HG03457 (cell line): ENCODE data around the gene KRT81.
A peak's percentile ranks its signal among the peaks of the same experiment; 100 is the strongest.
"Not testable (repeated sequence)": the region's sequence is repeated elsewhere in the genome, so short reads cannot be mapped to it uniquely, and the experiment has no call there.

Source experiments
- ATAC-seq: cut with Tn5 transposase; IDR thresholded peaks from one replicate; pipeline ENCODE4 v1.9.1; 2021; ENCODE audit warnings: moderate number of reproducible peaks; ENCODE audit not compliant: unreplicated experiment

KRT81 gene

DNA sequence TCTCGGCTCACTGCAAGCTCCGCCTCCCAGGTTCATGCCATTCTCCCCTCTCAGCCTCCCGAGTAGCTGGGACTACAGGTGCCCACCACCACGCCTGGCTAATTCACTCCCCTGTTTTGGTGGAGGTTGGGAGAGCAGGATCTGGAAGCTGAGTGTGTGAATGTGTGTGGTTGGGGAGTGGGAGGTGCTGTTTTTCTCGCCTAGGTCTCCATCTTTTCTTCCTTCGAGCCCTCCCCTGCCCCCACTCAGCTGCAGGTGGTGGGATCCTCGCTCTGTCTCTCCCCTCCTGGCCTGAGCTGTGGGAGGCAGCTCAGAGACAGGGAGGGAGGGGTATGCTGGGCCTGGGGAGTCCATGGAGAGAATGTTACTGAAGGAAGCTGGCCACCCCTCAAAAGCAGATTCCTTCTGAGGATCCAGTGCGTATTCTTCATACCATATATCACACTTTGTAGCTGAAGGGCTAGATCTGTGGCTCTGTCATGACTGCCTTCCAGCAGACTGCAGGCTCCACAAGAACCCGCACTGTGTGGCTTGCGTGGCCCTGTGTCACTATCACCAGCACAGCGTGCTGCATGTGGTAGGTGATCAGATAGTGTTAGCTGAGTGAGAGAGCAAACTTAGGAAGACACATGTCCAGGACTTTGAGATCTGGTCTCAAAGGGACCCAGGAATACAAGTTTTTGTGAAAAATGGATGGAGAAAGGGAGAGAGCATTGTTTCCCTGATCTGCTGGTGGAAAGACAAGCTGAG lies 27.1 kb upstream of the KRT81 start:
- no peak for ATAC-seq

DNA sequence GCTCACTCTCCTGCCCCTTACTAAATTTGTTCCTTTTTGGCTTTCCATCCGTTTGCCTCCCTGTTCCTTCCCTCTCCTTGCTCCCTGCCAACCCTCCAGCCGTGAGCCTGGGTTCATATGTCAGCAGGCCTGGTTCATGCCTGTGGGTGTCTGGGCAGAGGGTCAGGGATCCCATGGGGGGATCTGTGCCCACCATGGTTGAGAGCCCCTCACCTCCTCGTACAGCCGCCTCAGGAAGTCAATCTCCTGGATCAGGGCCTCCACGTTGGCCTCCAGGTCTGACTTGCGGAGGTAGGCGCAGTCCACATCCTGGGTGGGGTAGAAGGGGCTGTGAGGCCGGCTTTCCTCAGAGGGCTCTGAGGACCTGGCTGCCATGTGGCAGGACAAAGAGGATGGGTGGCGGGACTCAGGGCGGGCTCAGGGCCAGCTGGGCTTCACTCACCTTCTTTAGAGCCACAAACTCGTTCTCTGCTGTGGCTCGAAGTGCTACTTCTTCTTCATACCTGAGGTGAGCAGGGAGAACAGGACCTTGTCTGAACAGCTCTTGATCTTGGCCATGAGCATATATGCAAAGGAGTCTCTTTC lies 26.2 kb upstream of the KRT81 start:
- ATAC-seq: no peak

DNA sequence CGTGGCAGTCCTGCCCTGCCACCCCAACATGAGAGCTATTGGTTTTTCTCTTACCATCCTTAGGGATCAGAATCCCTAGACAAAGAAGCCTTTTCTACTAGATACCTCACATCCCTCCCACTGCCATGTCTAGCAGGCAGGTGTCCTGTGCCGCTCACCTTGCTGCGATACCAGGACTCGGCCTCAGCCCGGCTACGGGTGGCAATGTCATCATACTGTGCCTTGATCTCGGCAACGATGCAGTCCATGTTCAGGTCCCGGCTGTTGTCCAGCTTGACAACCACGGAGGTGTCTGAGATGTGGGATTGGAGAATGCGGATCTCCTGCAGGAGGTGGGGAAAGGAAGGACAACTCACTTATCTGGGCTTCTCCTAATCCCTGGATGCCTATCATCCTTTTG lies 25.4 kb upstream of the KRT81 start:
- no peak for ATAC-seq

DNA sequence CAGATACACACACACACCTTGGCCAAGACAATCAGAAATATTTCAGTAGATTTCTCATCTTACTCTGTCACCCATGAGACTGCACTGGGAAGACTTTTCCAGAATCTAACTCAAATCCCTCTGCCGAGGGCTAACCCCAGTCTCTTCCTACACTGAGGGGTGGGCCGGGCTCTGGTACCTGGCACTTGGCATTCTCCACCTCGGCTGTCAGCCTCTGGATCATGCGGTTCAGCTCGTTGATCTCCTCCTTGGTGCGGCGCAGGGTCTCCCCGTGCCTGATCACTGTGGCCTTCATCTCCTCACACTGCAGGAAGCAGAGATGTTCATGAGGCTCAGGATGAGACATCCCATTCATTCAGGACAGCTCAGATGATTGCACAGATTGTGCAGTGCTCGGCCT lies 25.0 kb upstream of the KRT81 start:
- no peak for ATAC-seq

DNA sequence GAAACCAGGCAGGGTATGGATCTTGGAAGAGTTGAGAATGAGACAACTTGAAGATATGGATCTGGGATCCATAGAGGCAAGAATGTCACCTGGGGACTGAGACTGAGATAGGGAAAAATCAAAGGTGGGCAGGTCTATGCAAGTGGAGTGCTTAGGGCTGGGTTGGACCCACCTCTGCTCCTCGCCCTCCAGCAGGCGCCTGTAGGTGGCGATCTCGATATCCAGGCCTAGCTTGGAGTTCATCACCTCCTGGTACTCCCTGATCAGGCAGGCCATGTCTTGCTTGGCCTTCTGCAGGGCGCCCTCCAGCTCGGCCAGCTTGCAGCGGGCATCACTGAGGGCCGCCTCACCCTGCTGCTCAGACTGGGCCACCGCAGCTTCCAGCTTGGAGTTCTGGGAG lies 24.4 kb upstream of the KRT81 start:
- ATAC-seq: not testable (repeated sequence)

DNA sequence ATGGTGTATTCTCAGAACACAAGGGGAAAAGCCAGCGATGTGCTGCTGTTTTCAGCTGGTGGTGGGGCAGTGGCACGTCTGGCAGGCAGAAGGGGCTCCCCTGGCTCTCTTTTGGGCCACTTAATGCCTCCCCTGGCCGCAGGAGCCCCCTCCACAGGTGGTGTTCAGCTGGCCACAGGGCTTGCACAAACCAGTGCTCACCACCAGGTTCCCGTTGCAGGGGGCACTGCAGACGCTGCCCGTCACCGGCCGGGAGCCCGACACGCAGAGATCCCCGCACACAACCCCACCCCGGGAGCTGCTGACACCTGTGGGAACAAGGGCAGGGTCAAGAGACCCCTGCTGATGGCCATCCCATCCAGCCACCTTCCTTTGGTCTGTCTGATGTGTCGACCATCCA lies 23.2 kb upstream of the KRT81 start:
- no peak for ATAC-seq

DNA sequence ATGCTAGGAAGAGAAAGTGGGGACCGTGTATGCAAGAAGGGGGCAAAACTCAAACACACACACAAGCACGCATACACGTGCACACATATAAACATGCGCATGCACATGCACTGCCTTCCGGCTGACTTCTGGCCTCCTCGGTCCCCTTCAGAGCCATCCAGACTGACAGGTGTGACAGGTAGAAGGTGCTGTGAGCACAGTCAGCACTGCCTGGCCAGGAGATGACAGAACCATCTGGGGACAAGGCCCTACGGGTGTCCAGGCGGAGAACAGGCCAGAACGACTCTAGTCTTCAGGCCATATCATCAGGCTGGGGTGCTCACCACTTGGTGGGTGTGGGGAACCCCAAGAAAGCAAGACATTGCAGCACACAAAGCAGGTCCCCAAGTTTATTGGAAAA lies 22.6 kb upstream of the KRT81 start:
- no peak for ATAC-seq

DNA sequence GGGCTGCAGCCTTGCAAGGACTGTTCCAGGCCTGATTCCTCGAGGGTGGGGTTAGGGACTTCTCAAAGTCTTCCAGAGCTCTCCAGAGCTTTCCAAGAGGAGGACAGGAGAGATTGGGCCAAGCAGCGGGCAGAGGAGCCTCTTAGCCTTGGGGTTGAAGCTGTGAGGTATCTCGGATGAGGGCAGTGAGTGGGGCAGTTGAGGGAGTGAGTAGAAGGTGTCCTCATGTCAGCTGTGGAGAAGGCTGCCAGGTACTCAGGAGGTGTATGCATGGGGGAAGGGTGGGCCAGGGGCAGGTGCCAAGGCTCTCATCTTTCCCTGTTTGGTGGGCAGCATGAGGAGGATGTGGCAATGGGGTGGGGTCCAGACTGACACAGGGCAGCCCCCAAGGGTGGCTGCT lies 22.1 kb upstream of the KRT81 start:
- no peak for ATAC-seq

DNA sequence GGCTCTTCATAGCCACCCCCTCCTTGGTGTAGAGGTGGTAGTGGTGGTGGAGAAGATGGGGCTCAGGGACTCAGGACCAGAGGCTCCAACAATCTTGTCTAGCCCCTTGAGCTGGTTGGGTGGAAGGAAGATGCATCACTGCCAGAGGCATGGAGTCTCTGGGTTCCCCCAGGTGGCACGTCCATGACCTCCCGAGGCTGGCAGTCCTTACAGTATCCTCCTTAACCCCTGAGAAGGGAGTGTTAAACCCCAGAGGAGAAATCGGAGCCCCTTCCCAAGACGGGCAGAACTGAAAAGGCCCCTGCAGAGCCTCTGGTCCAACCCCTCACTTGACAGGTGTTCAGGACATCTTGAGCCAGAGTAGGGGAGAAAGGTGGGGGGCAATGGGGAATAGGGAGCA lies 20.8 kb upstream of the KRT81 start:
- no peak for ATAC-seq

DNA sequence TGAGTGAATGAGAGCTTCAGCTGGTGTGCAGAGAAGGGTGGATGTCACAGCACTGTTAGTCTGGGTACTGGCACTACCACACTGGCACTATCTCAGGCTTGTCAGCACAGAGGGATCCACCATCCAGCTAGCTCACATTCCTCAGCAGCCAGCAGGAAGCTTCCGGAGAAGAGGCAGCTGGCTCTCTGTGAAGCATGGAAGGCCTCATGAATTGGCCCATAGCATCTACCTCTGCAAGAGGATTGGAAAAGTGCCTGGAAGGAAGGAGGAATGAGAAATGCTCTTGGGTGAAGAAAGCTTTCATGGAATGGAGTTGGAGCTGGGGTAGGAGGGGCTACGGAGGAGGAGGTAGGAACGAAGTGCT lies 19.9 kb upstream of the KRT81 start:
- ATAC-seq: no peak

DNA sequence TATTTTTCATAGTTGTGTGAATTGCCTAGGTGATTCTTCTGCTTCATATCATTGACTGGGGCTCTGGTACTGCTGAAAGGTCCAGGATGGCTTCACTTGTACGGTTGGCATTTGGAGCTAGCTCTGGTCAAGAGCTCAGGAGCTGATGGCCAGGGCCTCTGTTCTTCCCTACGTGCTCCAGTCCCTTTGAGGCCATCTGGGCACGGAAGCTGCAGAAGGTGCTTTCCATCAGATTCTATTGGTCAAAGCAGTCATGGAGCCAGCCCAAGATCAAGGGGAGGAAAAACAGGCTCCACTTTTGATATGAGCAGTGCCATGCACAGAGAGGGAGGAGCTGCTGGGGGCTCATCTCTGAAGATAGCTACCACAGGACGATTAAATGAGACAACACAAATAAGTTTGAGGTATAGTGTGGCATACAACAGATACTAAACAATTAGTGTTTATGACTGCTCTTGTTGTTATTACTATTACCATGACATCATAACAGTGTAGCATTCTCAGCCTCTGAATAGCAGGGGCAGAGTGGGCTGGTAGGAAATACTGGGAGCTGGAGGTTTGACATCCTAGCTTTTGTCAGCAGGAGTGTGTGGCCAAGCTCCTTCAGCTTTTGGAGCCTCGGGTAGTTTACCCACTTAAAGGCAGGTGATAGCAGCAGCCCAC lies 19.4 kb upstream of the KRT81 start:
- no peak for ATAC-seq

DNA sequence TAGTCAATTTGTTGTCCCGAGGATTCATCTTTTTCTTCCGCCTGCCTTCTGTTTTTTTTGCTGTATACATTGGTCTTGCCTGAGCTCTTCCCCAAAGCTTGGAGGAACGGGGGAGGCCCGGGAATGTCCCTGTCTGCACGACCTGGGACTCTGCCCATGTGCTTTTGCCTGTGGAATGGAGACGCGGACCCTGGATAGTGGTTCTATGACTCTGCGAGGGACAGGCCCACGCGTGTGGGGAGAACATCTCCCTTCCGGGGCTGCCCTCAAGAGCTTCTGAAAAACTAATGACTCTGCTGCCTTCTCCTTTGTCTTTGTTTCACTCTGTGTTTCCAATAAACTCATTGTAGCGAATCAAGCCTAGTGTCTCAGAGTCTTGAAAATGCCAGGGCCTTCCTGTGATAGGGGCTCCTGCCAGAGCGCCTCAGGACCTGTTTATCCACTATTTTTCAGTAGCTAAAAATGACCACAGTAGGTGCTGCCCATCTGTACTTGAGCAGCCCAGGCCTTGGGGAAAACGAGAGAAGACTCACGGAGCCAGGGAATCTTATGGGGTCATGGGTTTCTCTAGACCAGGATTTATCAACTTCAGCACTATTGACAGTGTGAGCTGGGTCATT lies 17.6 kb upstream of the KRT81 start:
- ATAC-seq: no peak

DNA sequence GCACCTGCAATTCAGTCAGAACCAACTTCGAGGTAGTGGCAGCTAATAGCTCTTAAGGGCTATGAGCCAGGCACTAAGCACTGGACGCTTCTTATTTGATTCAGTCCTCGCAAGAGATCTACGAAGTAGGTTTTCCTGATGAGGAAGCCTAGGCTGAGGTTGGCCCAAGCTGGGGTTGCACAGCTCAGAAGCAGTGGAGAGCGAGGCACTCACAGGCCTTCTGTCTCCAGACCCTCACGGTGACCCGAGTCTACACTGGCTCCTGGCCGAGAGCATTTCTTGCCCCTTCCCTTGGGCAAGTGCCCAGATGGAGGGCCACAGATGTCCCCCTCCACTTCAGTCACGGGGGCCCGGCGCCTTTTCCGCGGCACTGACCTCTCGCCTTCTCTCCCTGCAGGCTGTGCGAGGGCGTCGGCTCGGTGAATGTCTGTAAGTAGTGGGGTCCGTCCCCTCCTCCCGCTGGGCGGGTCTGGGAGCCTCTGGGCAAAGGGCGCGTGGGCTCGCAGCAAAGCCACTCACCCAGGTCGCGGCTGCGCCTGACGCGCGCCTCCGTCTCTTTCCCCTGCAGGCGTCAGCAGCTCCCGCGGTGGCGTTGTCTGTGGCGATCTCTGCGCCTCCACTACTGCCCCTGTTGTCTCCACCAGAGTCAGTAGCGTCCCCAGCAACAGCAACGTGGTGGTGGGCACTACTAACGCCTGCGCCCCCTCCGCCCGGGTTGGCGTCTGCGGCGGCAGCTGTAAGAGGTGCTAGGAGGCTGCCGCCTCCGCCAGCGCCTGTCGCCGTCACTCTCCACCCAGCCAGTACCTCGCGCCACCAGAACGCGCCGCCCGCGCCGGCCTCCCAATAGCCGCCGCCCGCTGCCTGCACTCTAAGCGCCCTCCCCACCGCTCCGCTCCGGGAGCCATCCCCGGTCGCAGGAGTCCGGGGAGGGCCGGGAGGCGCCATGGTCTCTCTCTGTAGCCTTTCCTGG lies 16.8 kb upstream of the KRT81 start:
- ATAC-seq: no peak

DNA sequence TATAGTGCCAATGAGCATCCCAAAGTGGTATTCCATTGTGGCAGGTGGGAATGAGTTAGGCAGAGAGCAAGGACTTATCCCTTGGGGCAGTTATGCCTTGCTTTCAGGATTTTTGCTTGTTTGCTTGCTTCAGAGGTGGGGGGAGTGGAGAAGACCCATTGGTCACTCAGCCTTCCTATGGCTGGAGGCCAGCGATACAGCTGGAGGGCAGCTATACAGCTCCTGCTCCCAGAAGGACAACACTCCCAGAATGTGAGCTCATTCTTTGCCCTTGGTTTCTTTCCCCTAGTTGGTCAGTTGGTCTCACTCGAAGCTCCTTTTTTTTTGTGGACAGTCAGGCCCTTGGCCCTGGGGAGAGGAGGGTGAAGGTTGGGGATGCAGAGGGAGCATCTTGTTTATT lies 15.4 kb upstream of the KRT81 start:
- no peak for ATAC-seq

DNA sequence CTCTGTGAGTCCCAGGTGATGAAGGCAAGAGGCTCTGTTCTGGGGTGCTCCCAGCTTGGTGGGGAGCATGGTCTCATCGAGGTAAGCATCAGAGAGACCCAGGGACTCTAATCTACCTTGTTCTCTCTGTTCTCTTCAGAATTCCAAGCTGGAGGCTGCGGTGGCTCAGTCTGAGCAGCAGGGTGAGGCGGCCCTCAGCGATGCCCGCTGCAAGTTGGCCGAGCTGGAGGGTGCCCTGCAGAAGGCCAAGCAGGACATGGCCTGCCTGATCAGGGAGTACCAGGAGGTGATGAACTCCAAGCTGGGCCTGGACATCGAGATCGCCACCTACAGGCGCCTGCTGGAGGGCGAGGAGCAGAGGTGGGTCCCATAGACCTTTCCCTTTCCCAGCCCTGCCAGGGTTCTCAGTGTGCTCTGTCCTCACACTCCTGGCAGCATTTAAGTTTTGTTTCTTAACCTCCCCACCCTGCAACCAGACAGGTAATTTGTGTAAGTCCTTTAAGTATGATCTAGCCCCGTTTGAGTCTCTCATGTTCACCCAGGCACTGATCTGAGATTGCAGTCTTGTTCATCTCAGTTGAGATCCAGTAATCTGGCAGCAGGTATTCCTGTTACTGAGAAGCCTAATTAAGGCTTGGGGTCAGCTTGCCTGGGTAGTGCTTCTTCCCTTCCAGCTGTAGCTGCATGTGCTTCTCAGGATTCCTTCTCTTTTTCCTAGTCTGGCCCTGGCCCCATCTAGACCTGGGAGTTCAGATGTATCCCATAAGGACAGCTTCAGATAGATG lies 14.8 kb upstream of the KRT81 start:
- ATAC-seq: no peak

DNA sequence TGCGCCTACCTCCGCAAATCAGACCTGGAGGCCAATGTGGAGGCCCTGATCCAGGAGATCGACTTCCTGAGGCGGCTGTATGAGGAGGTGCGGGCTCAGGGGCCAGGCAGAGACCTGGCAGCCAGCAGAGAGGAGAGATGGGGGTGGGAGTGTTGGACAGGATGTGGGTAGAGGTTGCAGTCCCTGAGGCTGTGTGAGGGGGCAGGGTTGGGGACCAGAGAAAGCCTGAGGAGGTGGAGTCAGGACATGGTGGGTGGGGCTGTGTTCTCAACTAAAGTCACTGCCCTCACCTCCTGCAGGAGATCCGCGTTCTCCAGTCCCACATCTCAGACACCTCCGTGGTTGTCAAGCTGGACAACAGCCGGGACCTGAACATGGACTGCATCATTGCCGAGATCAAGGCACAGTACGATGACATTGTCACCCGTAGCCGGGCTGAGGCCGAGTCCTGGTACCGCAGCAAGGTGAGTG lies 13.6 kb upstream of the KRT81 start:
- ATAC-seq: peak; percentile 75

DNA sequence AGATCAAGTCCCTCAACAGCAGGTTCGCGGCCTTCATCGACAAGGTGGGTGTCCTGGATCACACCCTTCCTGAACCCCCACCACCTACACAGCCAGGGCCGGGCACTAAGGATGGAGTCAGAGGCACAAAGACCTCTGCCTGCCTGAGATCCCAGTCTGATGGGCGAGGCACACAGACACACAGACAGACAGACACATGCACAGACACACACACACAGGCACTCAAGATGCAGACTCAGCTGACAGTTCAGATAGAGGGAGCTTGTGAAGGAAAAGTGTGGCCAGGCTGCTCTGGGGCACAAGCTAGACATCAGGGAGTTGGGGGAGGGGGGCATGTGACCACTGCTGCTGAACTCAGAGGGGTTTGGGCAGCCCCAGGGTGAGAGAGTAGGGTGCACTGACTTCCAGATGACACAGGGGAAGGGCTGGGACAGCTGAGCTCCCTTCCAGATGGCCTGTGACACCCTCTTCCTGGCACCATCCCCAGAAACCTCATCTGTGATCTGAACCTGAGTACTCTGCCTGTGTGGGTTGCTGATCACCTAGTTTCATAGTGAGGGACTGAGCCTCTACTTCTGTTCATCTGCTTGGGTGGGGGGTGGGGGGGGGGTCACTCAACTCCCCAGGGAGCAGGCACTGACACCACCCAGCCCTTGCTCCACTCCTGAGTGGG lies 11.0 kb upstream of the KRT81 start:
- ATAC-seq: not testable (repeated sequence)

DNA sequence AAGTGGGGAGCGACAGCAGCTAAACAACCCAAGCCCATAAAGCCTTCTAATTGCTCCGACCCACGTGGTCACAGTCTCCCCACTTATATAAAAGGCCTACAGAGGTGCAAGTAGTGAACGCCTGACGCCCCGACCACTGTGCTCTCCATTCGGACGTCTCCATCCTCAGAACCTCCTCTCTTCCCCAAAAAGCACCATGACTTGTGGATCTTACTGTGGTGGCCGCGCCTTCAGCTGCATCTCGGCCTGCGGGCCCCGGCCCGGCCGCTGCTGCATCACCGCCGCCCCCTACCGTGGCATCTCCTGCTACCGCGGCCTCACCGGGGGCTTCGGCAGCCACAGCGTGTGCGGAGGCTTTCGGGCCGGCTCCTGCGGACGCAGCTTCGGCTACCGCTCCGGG lies 10.4 kb upstream of the KRT81 start:
- ATAC-seq: not testable (repeated sequence)
